ENCODE data around the gene SLC40A1. TPM values are rescaled to one million over a fixed set of nuclear protein-coding genes. Genes with fewer than 3 reads are reported as not detected.
"Not testable (repeated sequence)": the region's sequence is repeated elsewhere in the genome, so short reads cannot be mapped to it uniquely, and the experiment has no call there.

SLC40A1 gene
- polyA plus RNA-seq (ENCODE audit: insufficient read length in 4 of 4): 100 to 1,000 TPM; 100 to 172 (median 120) TPM

- DNase-seq (ENCODE audit: low read depth in 4 of 4, low spot score in 2 of 4): peak in 2 of 4 donors; percentile 70
These were observed at the start of gene SLC40A1 for GRCh38 chr2:189580658-189581353. SLC40A1 (minus strand) TSS chr2:189580786; CDS start chr2:189580460, 326 bp downstream.

- peak in 1 of 4 donors; percentile 59 for DNase-seq (ENCODE audit: low read depth in 4 of 4, low spot score in 2 of 4)
These were observed 49.2 kb upstream of the SLC40A1 start for GRCh38 chr2:189629531-189630453.

GRCh38 chr2:189628817-189629530 lies 48.4 kb upstream of the SLC40A1 start:
- DNase-seq (ENCODE audit: low read depth in 4 of 4, low spot score in 2 of 4): no peak

GRCh38 chr2:189627789-189628188 lies 47.2 kb upstream of the SLC40A1 start:
- DNase-seq (ENCODE audit: low read depth in 4 of 4, low spot score in 2 of 4): no peak

- no peak for DNase-seq (ENCODE audit: low read depth in 4 of 4, low spot score in 2 of 4)
These were observed 45.0 kb upstream of the SLC40A1 start for GRCh38 chr2:189625636-189626035.

GRCh38 chr2:189624648-189625355 lies 44.2 kb upstream of the SLC40A1 start:
- DNase-seq (ENCODE audit: low read depth in 4 of 4, low spot score in 2 of 4): no peak

- no peak for DNase-seq (ENCODE audit: low read depth in 4 of 4, low spot score in 2 of 4)
These were observed 42.5 kb upstream of the SLC40A1 start for GRCh38 chr2:189623049-189623448.

- no peak for DNase-seq (ENCODE audit: low read depth in 4 of 4, low spot score in 2 of 4)
These were observed 41.2 kb upstream of the SLC40A1 start for GRCh38 chr2:189621781-189622180.

- DNase-seq (ENCODE audit: low read depth in 4 of 4, low spot score in 2 of 4): no peak
These were observed 37.6 kb upstream of the SLC40A1 start for GRCh38 chr2:189618197-189618596.

GRCh38 chr2:189614585-189614984 lies 34.0 kb upstream of the SLC40A1 start:
- DNase-seq (ENCODE audit: low read depth in 4 of 4, low spot score in 2 of 4): no peak

GRCh38 chr2:189613650-189614420 lies 33.2 kb upstream of the SLC40A1 start:
- DNase-seq (ENCODE audit: low read depth in 4 of 4, low spot score in 2 of 4): no peak

- DNase-seq (ENCODE audit: low read depth in 4 of 4, low spot score in 2 of 4): peak in 1 of 4 donors; percentile 33
These were observed 32.6 kb upstream of the SLC40A1 start for GRCh38 chr2:189613077-189613636.

- no peak for DNase-seq (ENCODE audit: low read depth in 4 of 4, low spot score in 2 of 4)
These were observed 30.1 kb upstream of the SLC40A1 start for GRCh38 chr2:189610700-189611099.

GRCh38 chr2:189609853-189610252 lies 29.3 kb upstream of the SLC40A1 start:
- no peak for DNase-seq (ENCODE audit: low read depth in 4 of 4, low spot score in 2 of 4)

- no peak for DNase-seq (ENCODE audit: low read depth in 4 of 4, low spot score in 2 of 4)
These were observed 28.8 kb upstream of the SLC40A1 start for GRCh38 chr2:189609423-189609816.

GRCh38 chr2:189608795-189609422 lies 28.3 kb upstream of the SLC40A1 start:
- DNase-seq (ENCODE audit: low read depth in 4 of 4, low spot score in 2 of 4): no peak

- DNase-seq (ENCODE audit: low read depth in 4 of 4, low spot score in 2 of 4): no peak
These were observed 27.6 kb upstream of the SLC40A1 start for GRCh38 chr2:189608170-189608569.

GRCh38 chr2:189602233-189602632 lies 21.6 kb upstream of the SLC40A1 start:
- DNase-seq (ENCODE audit: low read depth in 4 of 4, low spot score in 2 of 4): no peak

GRCh38 chr2:189601652-189602051 lies 21.1 kb upstream of the SLC40A1 start:
- DNase-seq (ENCODE audit: low read depth in 4 of 4, low spot score in 2 of 4): not testable (repeated sequence)
